IMR-90 (cell line): ENCODE data around the gene CTPS2.
A peak's percentile ranks its signal among the peaks of the same experiment; 100 is the strongest.

Experiments
- CHD1 ChIP-seq: IDR thresholded peaks from 2 replicates; pipeline ENCODE4 v1.6.1; 2012; ENCODE audit warnings: low read depth, low read length, improper control_type of control experiment
- ELK1 ChIP-seq: fragments of 150-350 bp; IDR thresholded peaks from 2 replicates; pipeline ENCODE4 v1.6.1; 2016; ENCODE audit warnings: low read depth, mild to moderate bottlenecking, low read length, moderate library complexity, borderline replicate concordance
- FOS ChIP-seq: fragments of 150-350 bp; IDR thresholded peaks from 2 replicates; pipeline ENCODE4 v1.6.1; 2016; ENCODE audit warnings: low read depth, low read length
- MAFK ChIP-seq: IDR thresholded peaks from 2 replicates; pipeline ENCODE4 v1.6.1; 2012; ENCODE audit warnings: low read depth, low read length, improper control_type of control experiment
- MAZ ChIP-seq: IDR thresholded peaks from 2 replicates; pipeline ENCODE4 v1.6.1; 2012; ENCODE audit warnings: low read depth, mild to moderate bottlenecking, low read length, improper control_type of control experiment, moderate library complexity, borderline replicate concordance
- MXI1 ChIP-seq: IDR thresholded peaks from 2 replicates; pipeline ENCODE4 v1.6.1; 2012; ENCODE audit warnings: low read depth, mild to moderate bottlenecking, low read length, moderate library complexity, borderline replicate concordance
- NFE2L2 ChIP-seq: fragments of 150-350 bp; IDR thresholded peaks from 2 replicates; pipeline ENCODE4 v1.6.1; 2016; ENCODE audit warnings: low read depth, mild to moderate bottlenecking, low read length
- POLR2A ChIP-seq: IDR thresholded peaks from 2 replicates; pipeline ENCODE4 v1.6.1; 2012; ENCODE audit warnings: mild to moderate bottlenecking, low read depth, low read length
- RAD21 ChIP-seq: IDR thresholded peaks from 2 replicates; pipeline ENCODE4 v1.6.1; 2012; ENCODE audit warnings: low read length, improper control_type of control experiment
- RFX5 ChIP-seq: IDR thresholded peaks from 2 replicates; pipeline ENCODE4 v1.8.0; 2012; ENCODE audit warnings: low read depth, mild to moderate bottlenecking, low read length, moderate library complexity
- SMC3 ChIP-seq: fragments of 150-350 bp; IDR thresholded peaks from 2 replicates; pipeline ENCODE4 v1.6.1; 2016; ENCODE audit warnings: low read depth, mild to moderate bottlenecking, antibody characterized with exemption, low read length, moderate library complexity
- USF2 ChIP-seq: fragments of 150-350 bp; IDR thresholded peaks from 2 replicates; pipeline ENCODE4 v1.6.1; 2017; ENCODE audit warnings: mild to moderate bottlenecking, antibody characterized with exemption, low read length, low read depth
- TF ChIP-seq, protein P1 (sequence below): conservative IDR thresholded peaks from 2 replicates; pipeline ENCODE4 v1.5.1; 2012; ENCODE audit warnings: mild to moderate bottlenecking, low read depth, low read length, improper control_type of control experiment

DNA sequence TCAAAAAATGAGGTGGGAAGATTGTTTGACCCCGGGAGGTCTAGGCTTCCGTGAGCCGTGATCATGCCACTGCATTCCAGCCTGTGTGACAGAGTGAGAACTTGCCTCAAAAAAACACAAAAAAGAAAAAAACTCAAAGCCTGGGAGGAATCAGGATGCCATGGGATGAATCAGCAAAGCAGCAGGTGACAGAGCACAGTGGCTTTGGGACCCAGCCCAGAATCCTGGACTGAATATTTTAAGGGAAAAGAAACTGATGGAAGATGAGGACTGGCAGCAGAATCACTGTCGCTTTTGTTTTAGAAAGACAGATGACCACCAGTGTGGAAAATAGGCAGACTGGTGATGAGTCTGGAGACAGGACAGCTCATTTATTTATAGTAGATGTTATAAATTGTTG is 45.9 kb downstream of the CTPS2 start:
- TF ChIP-seq, protein P1, sequence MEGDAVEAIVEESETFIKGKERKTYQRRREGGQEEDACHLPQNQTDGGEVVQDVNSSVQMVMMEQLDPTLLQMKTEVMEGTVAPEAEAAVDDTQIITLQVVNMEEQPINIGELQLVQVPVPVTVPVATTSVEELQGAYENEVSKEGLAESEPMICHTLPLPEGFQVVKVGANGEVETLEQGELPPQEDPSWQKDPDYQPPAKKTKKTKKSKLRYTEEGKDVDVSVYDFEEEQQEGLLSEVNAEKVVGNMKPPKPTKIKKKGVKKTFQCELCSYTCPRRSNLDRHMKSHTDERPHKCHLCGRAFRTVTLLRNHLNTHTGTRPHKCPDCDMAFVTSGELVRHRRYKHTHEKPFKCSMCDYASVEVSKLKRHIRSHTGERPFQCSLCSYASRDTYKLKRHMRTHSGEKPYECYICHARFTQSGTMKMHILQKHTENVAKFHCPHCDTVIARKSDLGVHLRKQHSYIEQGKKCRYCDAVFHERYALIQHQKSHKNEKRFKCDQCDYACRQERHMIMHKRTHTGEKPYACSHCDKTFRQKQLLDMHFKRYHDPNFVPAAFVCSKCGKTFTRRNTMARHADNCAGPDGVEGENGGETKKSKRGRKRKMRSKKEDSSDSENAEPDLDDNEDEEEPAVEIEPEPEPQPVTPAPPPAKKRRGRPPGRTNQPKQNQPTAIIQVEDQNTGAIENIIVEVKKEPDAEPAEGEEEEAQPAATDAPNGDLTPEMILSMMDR, result no peak
- TF ChIP-seq MAZ (no peak), RFX5 (no peak), NFE2L2 (peak; percentile 32; the same call in 1 of the 2 replicates), SMC3 (no peak), POLR2A (no peak), MAFK (no peak), RAD21 (no peak), CHD1 (no peak), MXI1 (no peak), USF2 (no peak), FOS (no peak), ELK1 (no peak)
